Glomerular visceral epithelial cell (primary cell): ENCODE measurements around the gene VASH1.

ENCODE experiments used
- DNase-seq: peaks from one replicate; pipeline ENCODE4 v3.0.0-alpha.2; 2016; ENCODE audit errors: extremely low spot score

The VASH1 gene

DNA sequence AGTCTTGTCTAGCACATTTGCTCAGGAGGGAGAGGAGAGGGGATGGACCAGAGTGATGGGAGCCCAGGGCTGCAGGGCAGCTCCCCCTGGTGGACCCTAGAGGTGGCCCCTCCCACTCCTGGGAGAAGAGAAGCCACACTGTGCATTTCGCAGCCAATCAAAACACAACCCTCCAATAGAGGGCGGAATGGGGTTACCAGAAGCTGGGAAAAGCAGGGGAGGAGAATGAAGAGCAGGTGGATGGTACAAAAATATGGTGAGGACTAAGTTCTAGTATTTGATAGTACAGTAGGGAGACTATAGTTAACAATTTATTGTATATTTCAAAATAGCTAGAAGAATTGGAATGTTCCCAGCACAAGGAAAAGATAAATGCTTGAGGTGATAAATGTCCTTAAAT, 23.6 kb downstream of the VASH1 start:
- DNase-seq: peak; percentile 67

DNA sequence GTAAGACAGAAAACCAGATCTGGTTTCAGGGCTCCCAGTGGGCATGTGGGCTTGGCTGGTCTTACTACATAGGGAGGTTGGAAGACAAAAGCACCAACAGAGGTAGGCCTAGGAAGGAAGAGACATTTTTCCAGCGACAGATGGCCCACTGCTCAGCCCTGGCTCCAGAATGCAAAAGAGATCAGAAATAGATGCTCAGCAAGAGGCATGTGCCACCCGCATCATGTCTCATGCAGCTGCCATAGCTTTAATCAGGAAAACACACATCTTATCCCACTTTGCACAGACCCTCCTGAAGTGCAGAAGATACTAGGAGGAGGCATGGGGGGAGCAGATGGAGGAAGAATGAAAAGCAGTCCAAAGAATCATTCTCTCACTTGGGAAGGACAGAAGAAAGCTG, 25.3 kb downstream of the VASH1 start:
- DNase-seq: no peak

DNA sequence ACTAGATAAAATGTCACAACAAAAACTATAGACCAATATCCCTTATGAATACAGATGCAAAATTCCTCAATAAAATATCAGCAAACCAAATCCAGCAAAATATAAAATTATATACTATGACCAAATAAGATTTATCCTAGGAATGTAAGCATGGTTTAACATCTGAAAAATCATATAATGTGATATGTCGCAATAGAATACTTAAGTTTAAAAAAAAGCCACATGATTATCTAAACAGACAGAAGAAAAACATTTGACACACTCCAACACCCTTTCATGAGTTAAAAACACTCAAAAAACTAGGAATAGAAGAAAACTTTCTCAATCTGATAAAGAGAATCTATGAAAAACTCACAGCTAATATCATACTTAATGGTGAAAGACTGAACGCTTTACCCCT, 31.2 kb downstream of the VASH1 start:
- DNase-seq: no peak

DNA sequence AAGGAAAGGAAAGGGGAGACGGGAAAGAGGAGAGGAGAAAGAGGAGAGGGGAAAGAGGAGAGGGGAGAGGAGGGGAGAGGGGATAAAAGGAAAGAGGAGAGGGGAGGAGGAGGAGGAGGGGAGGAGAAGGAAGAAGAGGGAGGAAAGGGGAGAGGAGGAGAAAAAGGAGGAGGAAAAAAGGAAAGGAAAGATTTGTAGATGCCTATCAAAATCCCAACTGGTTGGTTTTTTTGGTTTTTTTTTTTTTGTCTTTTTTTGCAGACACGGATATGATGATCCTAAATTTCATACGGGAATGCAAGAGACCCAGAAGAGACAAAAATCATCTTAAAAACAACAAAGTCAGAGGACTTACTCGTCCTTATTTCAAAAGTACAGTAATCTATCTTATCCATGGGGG, 32.1 kb downstream of the VASH1 start:
- no peak for DNase-seq

DNA sequence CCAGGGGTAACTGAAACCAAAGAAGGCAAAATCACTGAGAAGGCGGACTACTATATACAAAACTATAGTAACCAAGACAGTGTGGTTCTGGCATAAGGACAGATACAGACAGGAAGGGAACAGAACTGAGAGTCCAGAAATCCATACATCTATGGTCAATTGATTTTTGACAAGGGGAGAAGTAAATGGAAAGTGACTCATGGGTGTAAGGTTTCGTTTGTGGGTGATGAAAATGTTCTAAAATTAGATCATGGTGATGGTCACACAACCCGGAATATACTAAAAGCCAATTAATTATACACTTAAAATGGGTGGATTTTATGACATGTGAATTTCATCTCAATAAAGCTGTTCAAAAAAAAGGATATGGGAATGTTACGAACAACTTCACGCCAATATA, 32.7 kb downstream of the VASH1 start:
- no peak for DNase-seq

DNA sequence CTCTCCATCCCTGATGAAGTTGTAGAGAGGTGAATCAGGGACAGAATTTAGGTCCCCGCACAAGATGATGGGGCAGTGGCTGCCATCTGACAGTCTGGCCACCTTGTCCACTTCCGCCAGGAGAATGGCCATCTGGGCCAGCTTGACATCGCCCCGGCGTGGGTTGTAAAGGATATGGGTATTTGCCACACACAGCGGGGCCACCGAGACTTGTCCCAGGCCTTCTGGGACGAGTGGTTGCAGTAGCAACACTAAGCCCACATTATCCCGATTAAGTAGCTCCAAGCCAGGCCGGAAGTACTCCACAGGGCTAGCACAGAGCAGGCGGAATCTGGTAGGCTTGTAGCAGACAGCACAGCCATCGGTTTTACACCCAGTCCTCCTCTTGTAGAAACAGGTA, 45.2 kb downstream of the VASH1 start:
- no peak for DNase-seq

DNA sequence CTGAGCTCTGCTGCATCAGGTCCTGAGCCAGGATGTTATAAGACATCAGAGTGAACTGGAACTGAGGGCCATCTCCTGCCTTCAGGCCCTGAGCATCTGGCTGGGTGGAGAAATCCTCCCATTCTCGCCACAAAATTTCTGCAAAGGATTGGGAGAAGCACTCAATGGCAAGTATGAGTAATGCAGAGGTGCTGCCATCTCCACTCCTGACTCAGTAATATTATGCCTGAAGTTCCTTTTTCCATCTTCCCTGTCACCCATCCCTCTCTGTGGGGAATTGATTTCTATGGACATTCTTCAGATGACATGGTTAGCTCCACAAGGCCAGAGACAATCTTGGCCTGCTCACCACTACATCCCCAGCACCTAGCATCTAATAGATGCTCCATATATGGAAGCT, 46.7 kb downstream of the VASH1 start:
- no peak for DNase-seq

DNA sequence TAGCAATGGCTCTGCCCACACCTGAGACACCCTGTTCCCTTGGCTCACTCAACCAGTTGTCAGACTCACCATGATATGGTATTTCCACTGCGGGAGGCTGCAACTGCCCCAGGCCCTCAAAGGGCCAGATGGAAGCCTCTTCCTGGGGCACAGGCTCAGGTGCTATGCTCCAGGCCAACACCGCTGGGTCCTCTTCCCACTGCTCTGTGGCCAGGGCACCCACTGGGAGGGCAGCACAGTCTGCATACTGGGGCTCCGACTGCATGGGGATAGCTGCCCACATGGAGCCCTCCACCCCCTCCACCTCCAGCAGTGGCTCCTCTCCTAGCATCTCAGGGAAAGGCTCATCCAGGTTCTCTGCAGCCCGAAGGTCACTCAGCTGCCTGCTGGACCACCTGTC, 47.7 kb downstream of the VASH1 start:
- no peak for DNase-seq

DNA sequence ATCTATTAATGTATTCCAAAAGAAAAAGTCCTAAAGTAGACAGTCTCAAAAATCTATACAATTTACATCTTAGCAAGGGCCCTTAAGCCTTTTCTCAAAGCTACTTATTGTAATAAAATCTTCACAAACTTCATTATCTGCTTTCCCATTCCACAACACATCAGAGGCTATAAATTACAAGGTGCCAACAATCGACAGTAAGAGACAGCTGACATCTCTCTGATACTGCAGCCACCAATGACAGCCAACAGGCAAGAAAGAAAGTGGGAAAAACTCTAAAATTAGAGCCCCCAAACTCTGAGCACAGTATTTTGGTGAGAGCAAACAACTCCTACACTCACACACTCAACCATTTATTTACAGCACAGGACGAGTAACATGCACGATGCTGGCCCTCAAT, 49.3 kb downstream of the VASH1 start:
- DNase-seq: no peak

DNA sequence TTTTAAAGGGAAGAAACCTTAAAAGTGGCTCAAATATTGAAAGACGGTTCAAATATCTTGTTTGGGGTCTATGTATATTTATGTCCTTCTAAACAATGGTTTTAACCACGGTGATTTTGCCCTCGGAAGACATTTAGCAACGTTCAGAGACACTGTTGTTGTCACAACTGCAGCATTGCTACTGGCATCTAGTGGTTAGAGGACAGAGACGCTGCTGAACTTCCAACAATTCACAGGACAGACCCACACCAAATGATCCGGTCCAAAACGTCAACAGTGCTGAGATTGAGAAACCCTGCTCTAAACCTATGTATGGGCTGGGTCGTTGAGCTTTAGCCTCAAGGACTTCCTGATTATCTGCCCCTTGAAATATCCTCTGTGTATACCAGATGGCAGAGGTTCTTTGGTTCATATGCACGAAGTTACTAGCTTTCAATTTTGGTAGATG, 49.7 kb downstream of the VASH1 start:
- peak; percentile 26 for DNase-seq

DNA sequence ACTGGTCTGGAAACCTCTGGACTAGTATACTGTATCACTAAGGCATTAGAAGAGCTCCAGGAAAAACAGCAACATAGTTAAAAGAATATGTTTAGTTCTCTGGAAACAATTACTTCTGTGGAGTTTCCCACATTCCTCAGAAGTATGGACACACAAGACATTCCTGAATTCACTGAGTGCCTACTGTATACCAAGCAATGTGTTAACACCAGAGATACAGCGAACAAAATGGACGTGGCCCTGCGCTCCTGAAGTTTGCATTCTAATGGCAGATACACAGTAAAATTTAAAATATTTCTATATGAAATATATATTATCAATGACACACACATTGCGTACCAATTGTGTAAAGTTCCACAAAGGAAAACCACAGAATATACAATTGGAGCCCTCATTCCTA, 50.3 kb downstream of the VASH1 start:
- peak; percentile 6 for DNase-seq

DNA sequence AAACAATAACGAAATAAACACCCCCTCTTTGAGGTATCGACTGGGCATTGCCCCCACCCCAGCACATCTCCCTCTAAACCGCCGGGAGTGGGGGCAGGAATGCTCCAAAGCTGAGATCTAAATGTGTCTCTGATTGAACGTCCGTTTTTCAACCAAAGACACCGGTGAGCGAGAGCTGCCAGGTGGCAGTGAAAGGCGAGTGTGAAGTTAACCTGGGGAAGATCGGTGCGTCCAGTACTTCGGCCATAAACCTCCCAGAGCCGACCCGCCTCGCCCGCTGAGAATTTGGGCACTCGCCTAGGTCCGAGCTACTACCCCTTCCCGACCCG, 50.8 kb downstream of the VASH1 start:
- DNase-seq: no peak

DNA sequence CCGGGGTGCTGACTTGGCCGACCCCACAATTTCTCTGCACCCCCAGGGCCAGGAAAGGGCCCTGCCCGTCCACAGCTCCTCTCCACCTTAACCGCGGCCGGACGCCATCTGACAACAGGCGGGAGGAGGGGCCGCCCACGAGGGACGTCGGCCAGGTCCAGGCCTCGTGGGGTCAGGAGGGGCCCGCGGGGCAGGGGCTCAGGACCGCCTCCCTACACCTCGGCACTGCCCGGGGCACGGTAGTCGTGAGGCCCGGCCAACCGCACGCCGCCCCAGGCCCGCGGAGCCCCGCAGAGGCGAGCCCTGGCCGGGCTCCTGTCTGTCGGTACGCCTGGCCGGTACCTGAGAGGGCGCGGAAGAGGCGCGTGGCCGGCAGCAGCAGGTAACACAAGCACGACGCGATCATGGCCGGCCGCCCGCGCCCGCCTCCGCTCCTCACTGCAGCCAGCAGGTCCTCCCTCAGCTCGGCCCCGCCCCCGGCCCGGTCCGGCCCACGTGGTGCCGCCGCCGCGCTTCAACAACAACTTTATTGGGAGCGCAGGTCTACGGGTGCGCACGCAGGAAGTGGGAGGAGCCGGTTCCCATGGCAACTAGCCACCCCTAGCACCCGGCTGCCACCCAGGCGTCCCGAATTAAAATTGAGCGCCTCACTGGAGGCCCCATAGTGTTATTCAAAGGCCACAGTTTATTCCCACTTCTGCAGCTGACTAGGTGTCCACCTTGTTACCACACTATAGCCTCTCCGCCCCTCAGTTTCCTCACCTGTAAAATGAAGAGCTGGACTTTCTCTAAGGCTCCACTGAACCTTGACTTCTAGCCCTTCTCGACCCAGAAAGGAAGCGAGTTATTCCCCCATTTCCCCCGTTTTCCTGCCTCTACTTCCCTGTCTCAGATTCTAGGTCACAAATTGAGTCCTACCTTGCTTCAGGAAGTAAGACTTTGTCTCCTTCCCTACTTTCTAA, 51.4 kb downstream of the VASH1 start, which contains the start of gene ANGEL1:
ANGEL1 (minus strand) TSS at position 461 of the 962 bp plus-strand sequence; CDS start at position 406, 55 bp downstream.
- DNase-seq: peak; percentile 96

DNA sequence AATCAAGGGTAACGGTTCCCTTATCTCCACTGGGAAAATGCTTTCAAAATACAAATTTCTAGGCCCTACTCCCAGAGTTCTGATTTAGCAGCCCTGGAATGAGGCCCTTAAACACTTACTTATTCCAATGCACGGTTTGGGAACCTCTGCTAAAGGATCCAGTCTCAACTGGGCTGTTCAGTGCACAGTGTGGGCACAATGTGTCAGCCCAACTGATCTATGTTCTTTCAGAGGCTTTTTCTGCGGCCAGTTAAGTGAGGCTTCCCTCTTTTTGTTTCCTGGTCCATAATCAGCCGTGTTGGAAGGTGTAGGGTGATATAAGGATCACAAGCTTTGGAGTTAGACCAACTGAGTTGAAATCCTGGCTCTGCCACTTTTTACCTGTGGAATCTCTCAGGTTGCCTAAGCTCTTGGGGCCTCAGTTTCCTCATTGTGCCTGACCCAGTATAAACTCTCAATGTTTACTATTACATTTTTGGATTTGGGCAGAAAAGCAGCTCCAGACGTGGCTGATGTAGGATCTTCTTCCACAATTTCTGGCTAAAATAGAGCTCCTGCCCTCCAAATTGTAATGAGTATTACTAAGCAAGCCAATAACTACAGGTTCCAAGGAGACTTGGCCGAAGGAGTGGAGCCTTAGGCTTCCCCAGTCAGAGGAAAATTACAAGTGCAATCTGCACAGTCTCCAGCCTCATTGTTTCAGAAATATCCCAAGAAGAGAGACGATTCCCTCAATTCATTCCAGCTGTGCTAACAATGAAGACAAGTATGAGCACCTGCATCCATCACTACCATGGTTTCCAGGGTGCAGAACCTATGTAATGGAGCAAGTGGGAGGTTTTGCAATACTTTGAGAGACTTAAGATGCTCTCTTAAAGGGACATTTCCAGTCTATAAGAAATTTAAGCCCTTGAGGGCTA, 53.7 kb downstream of the VASH1 start:
- no peak for DNase-seq

DNA sequence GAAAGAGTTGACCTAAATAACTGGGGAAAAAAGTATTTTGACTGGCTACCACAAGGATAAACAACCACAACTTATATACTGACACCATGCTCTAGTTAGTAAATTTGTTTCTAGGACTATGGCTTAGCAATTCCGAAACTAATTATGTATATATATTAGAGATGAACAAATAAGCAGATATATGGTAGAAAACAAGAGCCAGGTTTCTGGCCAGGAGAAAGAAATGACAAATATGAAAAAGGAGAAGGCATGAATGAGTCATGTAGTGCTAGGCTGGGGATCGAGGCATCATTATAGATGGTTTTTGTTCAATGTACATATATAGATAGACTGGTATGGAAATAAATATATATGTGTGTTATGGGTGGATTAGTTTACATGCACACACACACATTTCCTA, 59.4 kb downstream of the VASH1 start:
- no peak for DNase-seq

DNA sequence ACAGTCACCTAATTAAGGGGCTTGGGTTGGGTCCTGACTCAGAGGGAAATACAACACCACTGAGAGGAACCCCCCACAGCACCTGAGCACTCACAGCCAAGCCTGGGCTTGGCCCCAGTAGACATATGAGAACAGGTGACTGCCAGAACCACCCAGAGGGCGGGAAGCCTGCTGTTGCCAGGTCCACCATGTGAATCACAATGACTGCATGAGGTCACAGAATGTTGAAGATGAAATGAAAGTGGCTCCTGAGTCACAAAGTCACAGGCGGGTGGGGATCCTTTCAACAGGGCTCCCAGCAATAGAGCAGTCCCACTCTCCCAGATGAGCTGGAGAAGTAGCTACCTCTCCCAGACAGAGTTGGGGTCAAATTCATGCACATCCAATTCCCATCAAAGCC, 64.9 kb downstream of the VASH1 start, which contains the start of gene LRRC74A:
LRRC74A (plus strand) TSS at position 287 of the 400 bp plus-strand sequence. CDS start 290 bp downstream, outside the sequence.
- no peak for DNase-seq

DNA sequence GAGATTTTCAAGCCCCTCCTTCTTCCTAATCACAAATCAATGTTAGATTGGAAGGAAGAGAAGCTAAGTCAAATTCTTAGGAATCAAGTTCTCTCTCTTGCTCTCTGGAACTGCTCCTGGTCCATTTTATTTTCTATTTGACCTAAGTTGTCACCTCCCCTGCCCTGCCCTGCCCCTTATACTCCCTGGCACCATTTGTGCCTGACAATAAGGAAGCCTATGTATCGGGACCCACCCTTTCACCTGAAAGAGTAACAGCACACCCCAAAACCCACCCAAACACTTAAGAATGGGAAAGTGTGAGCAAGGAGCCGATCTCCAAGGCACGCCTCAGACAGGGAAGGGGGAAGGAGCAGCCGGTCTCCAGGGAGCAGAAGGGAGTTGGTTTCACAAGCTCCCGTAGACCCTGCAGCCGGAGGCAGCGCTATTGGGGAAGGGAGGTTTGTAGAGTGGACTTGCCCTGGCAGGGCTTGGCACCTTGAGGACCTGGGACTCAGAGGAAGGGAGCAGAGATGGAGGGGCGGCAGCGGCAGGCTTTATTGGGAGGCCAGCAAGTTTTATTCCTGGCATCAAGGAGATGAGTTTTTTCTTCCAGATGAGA, 66.5 kb downstream of the VASH1 start:
- no peak for DNase-seq

DNA sequence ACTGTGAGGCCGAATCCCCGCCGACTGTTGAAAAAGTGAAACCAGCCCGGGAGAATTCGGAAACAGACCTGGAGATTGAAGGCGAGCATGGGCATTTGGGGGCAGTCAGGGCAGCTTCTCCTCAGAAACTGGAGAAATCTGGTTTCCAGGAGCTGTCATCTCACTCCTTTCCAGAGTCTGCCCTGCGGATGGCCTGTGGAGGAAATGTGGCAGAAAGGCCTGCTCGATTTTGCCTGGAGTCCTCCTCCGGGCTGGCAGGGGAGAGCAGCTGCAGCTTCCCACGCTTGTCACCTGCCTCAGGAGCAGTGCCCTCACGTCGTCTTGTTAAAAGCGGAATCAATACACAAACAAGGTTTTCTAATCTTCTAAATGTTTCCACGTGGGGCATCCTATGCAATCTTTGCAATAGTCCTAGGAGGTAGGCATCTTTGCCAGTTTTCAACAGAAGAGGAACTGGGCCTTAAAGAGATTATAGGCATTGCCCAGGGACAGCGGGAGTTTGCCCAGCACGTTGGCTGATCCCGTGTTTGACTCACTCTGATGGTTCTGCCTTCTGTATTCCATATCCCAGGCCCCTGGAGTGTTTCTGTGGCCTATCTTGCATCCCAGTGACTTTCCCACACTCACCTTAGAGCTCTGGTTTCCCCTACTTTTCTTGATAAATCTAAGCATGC, 67.2 kb downstream of the VASH1 start:
- no peak for DNase-seq

DNA sequence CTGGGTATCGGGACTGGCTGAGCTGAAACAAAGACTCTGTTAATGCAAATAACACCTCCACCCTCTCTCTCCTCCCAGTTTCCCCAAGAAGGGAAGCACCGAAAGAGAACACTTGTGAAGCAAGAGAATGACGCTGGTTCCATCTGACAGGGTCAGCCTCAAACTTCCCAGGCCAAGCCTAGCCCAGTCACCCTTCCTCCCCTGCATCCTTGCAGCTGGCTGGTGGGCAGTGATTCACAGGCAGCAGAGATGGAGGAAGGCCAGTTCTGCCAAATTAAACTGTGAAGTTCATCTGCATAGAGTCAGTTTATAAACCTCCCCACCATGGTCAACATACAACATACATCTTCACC, 67.7 kb downstream of the VASH1 start:
- DNase-seq: no peak

DNA sequence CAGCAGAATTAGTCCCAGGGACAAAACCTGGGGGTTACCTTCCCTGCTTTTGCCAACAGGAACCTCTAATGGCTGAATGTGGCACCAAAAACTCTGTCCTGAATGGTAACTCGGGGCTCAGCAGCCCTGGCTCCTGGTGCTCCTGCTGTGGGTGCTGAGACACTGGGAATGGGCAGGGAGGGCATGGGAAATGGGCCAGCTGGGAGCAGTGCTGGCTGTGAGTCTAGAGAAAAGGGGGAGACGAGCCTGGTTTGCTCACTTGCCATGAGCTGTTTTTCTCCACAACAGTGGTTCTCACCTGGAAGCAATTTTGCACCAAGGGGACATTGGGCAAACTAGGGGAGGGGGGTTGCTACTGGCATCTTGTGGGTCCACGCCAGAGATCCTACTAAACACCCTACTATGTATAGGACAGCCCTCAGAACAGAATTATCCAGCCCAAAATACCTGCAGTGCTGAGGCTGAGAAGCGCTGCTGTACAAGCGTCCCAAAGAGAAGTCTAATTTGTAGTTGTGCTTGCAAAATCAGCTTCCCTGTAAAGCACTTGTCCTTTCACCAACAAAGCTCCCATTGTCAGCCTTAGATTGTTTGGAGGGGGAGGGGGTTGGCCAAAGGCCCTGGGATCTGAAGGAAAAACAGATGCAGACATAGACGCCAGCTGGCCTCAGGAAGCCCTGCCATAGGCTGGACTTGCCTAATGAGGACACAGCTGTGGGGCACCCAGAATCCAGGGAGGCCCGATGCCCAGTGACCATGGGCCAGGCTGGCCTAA, 68.6 kb downstream of the VASH1 start:
- no peak for DNase-seq

DNA sequence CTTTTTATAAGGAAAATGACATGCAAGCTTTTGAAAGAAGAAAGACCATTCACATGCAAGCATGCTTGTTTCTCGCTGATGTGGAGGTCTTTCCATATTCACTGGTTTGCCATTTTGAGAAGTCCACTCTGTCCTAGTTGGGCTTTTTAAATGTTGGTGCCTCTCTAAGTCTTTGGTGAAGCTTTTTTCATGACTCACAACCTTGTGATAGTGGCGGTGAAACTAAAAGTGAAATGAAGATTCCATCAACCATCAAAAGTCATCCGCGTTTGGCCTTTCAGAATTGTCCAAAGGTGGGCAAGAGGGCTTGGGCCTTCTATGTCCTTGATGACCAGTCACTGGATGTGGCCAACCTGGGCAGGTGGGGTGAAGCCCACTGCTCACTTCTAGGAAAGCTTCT, 69.3 kb downstream of the VASH1 start:
- DNase-seq: no peak
